GM21360 (cell line): Measurements from ENCODE around the gene VDAC1.
"Not testable (repeated sequence)": the region's sequence is repeated elsewhere in the genome, so short reads cannot be mapped to it uniquely, and the experiment has no call there.

ENCODE experiments used
- ATAC-seq: cut with Tn5 transposase; IDR thresholded peaks from one replicate; pipeline ENCODE4 v1.9.1; 2021; ENCODE audit warnings: mild to moderate bottlenecking, moderate library complexity; ENCODE audit not compliant: unreplicated experiment

The VDAC1 gene

GRCh38 chr5:133942614-133943474, 61.9 kb downstream of the VDAC1 start:
- no peak for ATAC-seq

- no peak for ATAC-seq
Measured at GRCh38 chr5:133941456-133942196, 63.1 kb downstream of the VDAC1 start.

GRCh38 chr5:133939668-133940067, 65.1 kb downstream of the VDAC1 start:
- ATAC-seq, result no peak

GRCh38 chr5:133938929-133939328, 65.8 kb downstream of the VDAC1 start:
- ATAC-seq, result no peak

GRCh38 chr5:133938039-133938821, 66.5 kb downstream of the VDAC1 start:
- ATAC-seq, result no peak

- not testable (repeated sequence) for ATAC-seq
Measured at GRCh38 chr5:133937628-133938027, 67.1 kb downstream of the VDAC1 start.

GRCh38 chr5:133936651-133937015, 68.1 kb downstream of the VDAC1 start:
- ATAC-seq, result no peak

GRCh38 chr5:133935991-133936650, 68.7 kb downstream of the VDAC1 start:
- not testable (repeated sequence) for ATAC-seq

- no peak for ATAC-seq
Measured at GRCh38 chr5:133935667-133935940, 69.2 kb downstream of the VDAC1 start.

- no peak for ATAC-seq
Measured at GRCh38 chr5:133934822-133935666, 69.7 kb downstream of the VDAC1 start.

- ATAC-seq, result no peak
Measured at GRCh38 chr5:133934311-133934710, 70.5 kb downstream of the VDAC1 start.

- no peak for ATAC-seq
Measured at GRCh38 chr5:133933670-133934295, 71.0 kb downstream of the VDAC1 start.

- no peak for ATAC-seq
Measured at GRCh38 chr5:133933169-133933509, 71.6 kb downstream of the VDAC1 start.

GRCh38 chr5:133932441-133933168, 72.2 kb downstream of the VDAC1 start:
- no peak for ATAC-seq

- no peak for ATAC-seq
Measured at GRCh38 chr5:133931546-133931945, 73.2 kb downstream of the VDAC1 start.

GRCh38 chr5:133930813-133931090, 74.0 kb downstream of the VDAC1 start:
- no peak for ATAC-seq

GRCh38 chr5:133930061-133930812, 74.5 kb downstream of the VDAC1 start:
- ATAC-seq, result peak; percentile 33

- ATAC-seq, result no peak
Measured at GRCh38 chr5:133928587-133929393, 76.0 kb downstream of the VDAC1 start.
